Measurements from ENCODE around the gene SLC35G3. TPM values are rescaled to one million over a fixed set of nuclear protein-coding genes. Genes with fewer than 3 reads are reported as not detected.
"Not testable (repeated sequence)": the region's sequence is repeated elsewhere in the genome, so short reads cannot be mapped to it uniquely, and the experiment has no call there.

The SLC35G3 gene
- polyA plus RNA-seq (2013), result not detected in 2 replicates

GRCh38 chr17:35194001-35194400, at the start of gene SLC35G3:
Gene SLC35G3 (minus strand): TSS chr17:35194393. CDS start chr17:35194307, 86 bp downstream.
- H3K18ac ChIP-seq (ENCODE audit: low read length); H3K4me2 ChIP-seq (ENCODE audit: low read length); H3K14ac ChIP-seq (ENCODE audit: low read length); H4K8ac ChIP-seq (ENCODE audit: low read depth, low read length); H4K12ac ChIP-seq (ENCODE audit: low read depth, low read length); H2AK5ac ChIP-seq (ENCODE audit: low read length); H3K9ac ChIP-seq (ENCODE audit: low read length); H3K4ac ChIP-seq (ENCODE audit: low read depth, low read length); H4K91ac ChIP-seq (ENCODE audit: low read depth, low read length); H3K79me2 ChIP-seq (ENCODE audit: control insufficient read depth, insufficient read depth, low read length, poor library complexity); H3K9me3 ChIP-seq (ENCODE audit: insufficient read depth, low read depth, low read length); H2AFZ ChIP-seq (ENCODE audit: insufficient read depth, low read length, poor library complexity); H2BK120ac ChIP-seq (ENCODE audit: insufficient read depth, low read length, poor library complexity); H3K4me1 ChIP-seq (ENCODE audit: control insufficient read depth in 1 of 2, insufficient read depth in 2 of 2, low read length in 2 of 2); H3K27ac ChIP-seq (ENCODE audit: low read depth, low read length); H3K79me1 ChIP-seq (ENCODE audit: low read length); DNase-seq; H3K23ac ChIP-seq (ENCODE audit: low read length); H3K4me3 ChIP-seq (ENCODE audit: low read depth, low read length); H3K27me3 ChIP-seq (ENCODE audit: insufficient read depth, low read length); H2BK5ac ChIP-seq (ENCODE audit: low read depth, low read length, poor library complexity); H2BK12ac ChIP-seq (ENCODE audit: low read length); H3K36me3 ChIP-seq (ENCODE audit: control insufficient read depth in 1 of 2, insufficient read depth in 2 of 2, low read length in 2 of 2): not testable (repeated sequence)
- WGBS (ENCODE audit: extremely low coverage, insufficient coverage, insufficient read length), result no CpG with 5 or more reads among the region's 12 CpGs

- peak overlapping the region; percentile 48 for H4K8ac ChIP-seq (ENCODE audit: low read depth, low read length)
- peak; percentile 42 to 52 for DNase-seq
- H3K23ac ChIP-seq (ENCODE audit: low read length), result no peak overlapping the region
- peaks cover 9 to 12% of the 10 kb centered on the region in 2 experiments for H3K4me1 ChIP-seq (ENCODE audit: control insufficient read depth in 1 of 2, insufficient read depth in 2 of 2, low read length in 2 of 2)
- no CpG with 5 or more reads among the region's 14 CpGs for WGBS (ENCODE audit: extremely low coverage, insufficient coverage, insufficient read length)
- H3K27ac ChIP-seq (ENCODE audit: low read depth, low read length), result peak overlapping the region; percentile 79
- peaks cover 0 to 4% of the 10 kb centered on the region in 2 experiments for H3K36me3 ChIP-seq (ENCODE audit: control insufficient read depth in 1 of 2, insufficient read depth in 2 of 2, low read length in 2 of 2)
- H4K12ac ChIP-seq (ENCODE audit: low read depth, low read length), result no peak overlapping the region
- peak overlapping the region; percentile 82 for H3K4me3 ChIP-seq (ENCODE audit: low read depth, low read length)
- H3K27me3 ChIP-seq (ENCODE audit: insufficient read depth, low read length), result no peaks in the 10 kb centered on the region
- H3K79me2 ChIP-seq (ENCODE audit: control insufficient read depth, insufficient read depth, low read length, poor library complexity), result peaks cover 7% of the 10 kb centered on the region
- peak overlapping the region; percentile 80 for H2BK5ac ChIP-seq (ENCODE audit: low read depth, low read length, poor library complexity)
- peak overlapping the region; percentile 61 for H3K14ac ChIP-seq (ENCODE audit: low read length)
- H3K4me2 ChIP-seq (ENCODE audit: low read length), result peak overlapping the region; percentile 90
- peak overlapping the region; percentile 49 for H3K4ac ChIP-seq (ENCODE audit: low read depth, low read length)
- H3K9me3 ChIP-seq (ENCODE audit: insufficient read depth, low read depth, low read length), result no peaks in the 10 kb centered on the region
- H2BK12ac ChIP-seq (ENCODE audit: low read length), result peak overlapping the region; percentile 18
- H2BK120ac ChIP-seq (ENCODE audit: insufficient read depth, low read length, poor library complexity), result peak overlapping the region; percentile 82
- H3K79me1 ChIP-seq (ENCODE audit: low read length), result peaks cover 8% of the 10 kb centered on the region
- peak overlapping the region; percentile 19 for H2AFZ ChIP-seq (ENCODE audit: insufficient read depth, low read length, poor library complexity)
- H2AK5ac ChIP-seq (ENCODE audit: low read length), result no peak overlapping the region
- peak overlapping the region; percentile 49 for H3K18ac ChIP-seq (ENCODE audit: low read length)
- H3K9ac ChIP-seq (ENCODE audit: low read length), result peak overlapping the region; percentile 82
- H4K91ac ChIP-seq (ENCODE audit: low read depth, low read length), result peak overlapping the region; percentile 80
These were observed 49.6 kb upstream of the SLC35G3 start for GRCh38 chr17:35243561-35244340.

- Histone ChIP-seq H3K4me2 (ENCODE audit: low read length) (peak within 1 kb of the TSS; percentile 90), H3K9ac (ENCODE audit: low read length) (peak within 1 kb of the TSS; percentile 82), H3K27me3 (ENCODE audit: insufficient read depth, low read length) (no peaks in the 10 kb centered on the region), H2AFZ (ENCODE audit: insufficient read depth, low read length, poor library complexity) (peak within 1 kb of the TSS; percentile 67), H3K79me2 (ENCODE audit: control insufficient read depth, insufficient read depth, low read length, poor library complexity) (peaks cover 7% of the 10 kb centered on the region), H3K27ac (ENCODE audit: low read depth, low read length) (peak within 1 kb of the TSS; percentile 79), H3K14ac (ENCODE audit: low read length) (peak within 1 kb of the TSS; percentile 61), H3K18ac (ENCODE audit: low read length) (peak within 1 kb of the TSS; percentile 28), H4K91ac (ENCODE audit: low read depth, low read length) (peak within 1 kb of the TSS; percentile 80), H2BK120ac (ENCODE audit: insufficient read depth, low read length, poor library complexity) (peak within 1 kb of the TSS; percentile 82), H2BK5ac (ENCODE audit: low read depth, low read length, poor library complexity) (peak within 1 kb of the TSS; percentile 80), H2AK5ac (ENCODE audit: low read length) (peak within 1 kb of the TSS; percentile 32), H3K79me1 (ENCODE audit: low read length) (peaks cover 8% of the 10 kb centered on the region), H4K12ac (ENCODE audit: low read depth, low read length) (peak within 1 kb of the TSS; percentile 48), H2BK12ac (ENCODE audit: low read length) (peak within 1 kb of the TSS; percentile 18), H4K8ac (ENCODE audit: low read depth, low read length) (peak within 1 kb of the TSS; percentile 89), H3K23ac (ENCODE audit: low read length) (no peak within 1 kb of the TSS), H3K4ac (ENCODE audit: low read depth, low read length) (peak within 1 kb of the TSS; percentile 49), H3K36me3 (ENCODE audit: control insufficient read depth in 1 of 2, insufficient read depth in 2 of 2, low read length in 2 of 2) (peaks cover 0 to 4% of the 10 kb centered on the region in 2 experiments), H3K4me3 (ENCODE audit: low read depth, low read length) (peak within 1 kb of the TSS; percentile 82), H3K4me1 (ENCODE audit: control insufficient read depth in 1 of 2, insufficient read depth in 2 of 2, low read length in 2 of 2) (peaks cover 9 to 12% of the 10 kb centered on the region in 2 experiments), H3K9me3 (ENCODE audit: insufficient read depth, low read depth, low read length) (no peaks in the 10 kb centered on the region)
- DNase-seq, result peak; percentile 94 to 98
- WGBS (ENCODE audit: extremely low coverage, insufficient coverage, insufficient read length), result no CpG with 5 or more reads among the region's 44 CpGs
These were observed 48.8 kb upstream of the SLC35G3 start, which contains the start of gene SLFN5 for GRCh38 chr17:35242805-35243560. Gene SLFN5 (plus strand): TSS chr17:35243072. CDS start chr17:35258691, 15,619 bp downstream.

GRCh38 chr17:35242158-35242804, 48.1 kb upstream of the SLC35G3 start:
- Histone ChIP-seq H2AFZ (ENCODE audit: insufficient read depth, low read length, poor library complexity) (peak overlapping the region; percentile 67), H3K27ac (ENCODE audit: low read depth, low read length) (no peak overlapping the region), H3K4me1 (ENCODE audit: control insufficient read depth in 1 of 2, insufficient read depth in 2 of 2, low read length in 2 of 2) (peaks cover 9 to 12% of the 10 kb centered on the region in 2 experiments), H4K12ac (ENCODE audit: low read depth, low read length) (peak overlapping the region; percentile 48), H3K9ac (ENCODE audit: low read length) (peak overlapping the region; percentile 64), H3K79me1 (ENCODE audit: low read length) (peaks cover 8% of the 10 kb centered on the region), H3K36me3 (ENCODE audit: control insufficient read depth in 1 of 2, insufficient read depth in 2 of 2, low read length in 2 of 2) (no peaks in the 10 kb centered on the region), H3K9me3 (ENCODE audit: insufficient read depth, low read depth, low read length) (no peaks in the 10 kb centered on the region), H3K4me2 (ENCODE audit: low read length) (peak overlapping the region; percentile 90), H2AK5ac (ENCODE audit: low read length) (peak overlapping the region; percentile 32), H3K4ac (ENCODE audit: low read depth, low read length) (no peak overlapping the region), H3K23ac (ENCODE audit: low read length) (no peak overlapping the region), H2BK120ac (ENCODE audit: insufficient read depth, low read length, poor library complexity) (no peak overlapping the region), H2BK12ac (ENCODE audit: low read length) (no peak overlapping the region), H4K8ac (ENCODE audit: low read depth, low read length) (peak overlapping the region; percentile 89), H3K79me2 (ENCODE audit: control insufficient read depth, insufficient read depth, low read length, poor library complexity) (peaks cover 7% of the 10 kb centered on the region), H3K14ac (ENCODE audit: low read length) (peak overlapping the region; percentile 48), H4K91ac (ENCODE audit: low read depth, low read length) (no peak overlapping the region), H2BK5ac (ENCODE audit: low read depth, low read length, poor library complexity) (no peak overlapping the region), H3K4me3 (ENCODE audit: low read depth, low read length) (peak overlapping the region; percentile 77), H3K18ac (ENCODE audit: low read length) (peak overlapping the region; percentile 21), H3K27me3 (ENCODE audit: insufficient read depth, low read length) (no peaks in the 10 kb centered on the region)
- no CpG with 5 or more reads among the region's 43 CpGs for WGBS (ENCODE audit: extremely low coverage, insufficient coverage, insufficient read length)
- peak; percentile 67 to 81 for DNase-seq

Data from trophoblast cell (in vitro differentiated cells and primary cell).